ENCODE measurements around the gene LRRC3B.
"Not testable (repeated sequence)": the region's sequence is repeated elsewhere in the genome, so short reads cannot be mapped to it uniquely, and the experiment has no call there.

Gene LRRC3B, protein sequence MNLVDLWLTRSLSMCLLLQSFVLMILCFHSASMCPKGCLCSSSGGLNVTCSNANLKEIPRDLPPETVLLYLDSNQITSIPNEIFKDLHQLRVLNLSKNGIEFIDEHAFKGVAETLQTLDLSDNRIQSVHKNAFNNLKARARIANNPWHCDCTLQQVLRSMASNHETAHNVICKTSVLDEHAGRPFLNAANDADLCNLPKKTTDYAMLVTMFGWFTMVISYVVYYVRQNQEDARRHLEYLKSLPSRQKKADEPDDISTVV

DNA sequence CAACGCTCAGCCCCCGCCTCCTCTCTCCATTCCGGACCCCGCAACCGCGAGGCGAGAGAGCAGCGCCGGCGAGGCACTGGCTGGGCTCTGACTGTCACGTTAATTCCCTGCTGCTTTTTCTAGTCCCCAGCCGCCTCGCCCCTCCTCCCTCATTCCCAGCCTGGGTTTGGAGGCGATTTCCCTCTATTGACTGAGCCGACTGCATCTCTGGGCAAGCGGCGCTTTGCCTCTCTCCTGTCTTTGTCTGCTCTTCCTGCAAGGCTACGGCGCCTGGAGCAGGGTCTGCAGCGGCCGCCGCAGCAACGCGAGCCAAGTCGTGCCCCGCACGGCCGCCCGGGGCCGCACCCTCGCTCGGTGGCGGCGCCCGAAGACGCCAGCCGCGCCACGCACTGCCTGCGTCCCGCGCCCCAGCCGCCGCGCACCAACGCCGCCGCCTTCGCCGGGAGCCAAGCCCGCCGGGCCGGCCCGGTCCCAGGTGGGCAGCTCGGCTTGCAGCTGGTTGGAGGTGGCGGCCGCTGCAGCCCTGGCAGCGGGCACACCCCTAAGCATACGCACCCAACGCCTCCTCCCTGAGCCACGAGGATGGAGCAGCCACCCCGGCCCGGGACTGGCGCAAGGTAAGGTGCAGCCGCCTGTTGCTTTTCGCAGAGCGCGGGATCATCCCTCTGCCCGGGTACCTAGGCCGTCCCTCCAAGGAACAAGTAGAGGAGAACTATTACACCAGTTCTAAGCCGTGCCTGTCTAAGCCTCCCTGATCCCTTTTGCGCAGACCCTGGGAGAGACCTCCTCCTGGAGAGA, at the start of gene LRRC3B:
TSS of gene LRRC3B (plus strand) at position 152 of the 798 bp plus-strand sequence. CDS start 86,901 bp downstream, outside the sequence.
- no peak for DNase-seq (ENCODE audit: low read depth in 2 of 2)

DNA sequence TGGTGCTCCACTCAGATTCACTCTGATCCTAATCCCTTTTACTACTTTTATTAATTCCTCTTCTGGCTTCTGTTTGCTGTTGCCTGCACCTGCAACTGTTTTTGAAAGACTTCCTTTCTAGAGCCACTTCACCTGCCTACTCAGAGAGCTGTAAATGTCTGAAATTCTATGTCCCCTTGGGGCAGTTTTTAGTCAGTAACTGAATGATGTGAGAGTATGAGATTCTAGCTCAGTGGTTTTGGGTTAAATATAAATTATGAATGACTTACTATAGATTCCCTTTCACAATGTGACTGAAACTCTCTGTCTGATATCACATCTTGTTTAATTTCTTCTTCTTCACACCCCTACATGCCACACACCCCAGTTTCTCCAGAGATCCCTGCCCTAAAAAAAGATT, 47.8 kb upstream of the LRRC3B start:
- no peak for DNase-seq (ENCODE audit: low read depth in 2 of 2)

DNA sequence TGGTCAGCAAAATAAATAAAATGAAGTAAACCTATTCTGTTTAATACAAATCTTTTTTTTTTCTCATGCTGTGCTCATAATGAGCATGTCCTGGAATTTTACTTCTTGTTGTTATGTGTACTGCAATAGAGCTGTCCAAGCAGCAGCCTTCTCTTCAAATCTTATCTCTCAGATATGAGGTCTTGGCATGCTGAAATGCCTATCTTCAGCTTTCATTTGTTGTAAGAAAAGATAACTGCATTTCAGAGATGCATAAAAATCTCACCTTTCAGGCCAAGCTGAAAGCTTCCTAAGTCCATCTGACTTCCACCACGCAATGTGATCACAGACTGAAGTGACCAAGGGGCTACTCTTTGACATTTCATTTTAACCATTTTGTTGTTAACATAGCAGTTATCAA, 43.5 kb upstream of the LRRC3B start:
- no peak for DNase-seq (ENCODE audit: low read depth in 2 of 2)

DNA sequence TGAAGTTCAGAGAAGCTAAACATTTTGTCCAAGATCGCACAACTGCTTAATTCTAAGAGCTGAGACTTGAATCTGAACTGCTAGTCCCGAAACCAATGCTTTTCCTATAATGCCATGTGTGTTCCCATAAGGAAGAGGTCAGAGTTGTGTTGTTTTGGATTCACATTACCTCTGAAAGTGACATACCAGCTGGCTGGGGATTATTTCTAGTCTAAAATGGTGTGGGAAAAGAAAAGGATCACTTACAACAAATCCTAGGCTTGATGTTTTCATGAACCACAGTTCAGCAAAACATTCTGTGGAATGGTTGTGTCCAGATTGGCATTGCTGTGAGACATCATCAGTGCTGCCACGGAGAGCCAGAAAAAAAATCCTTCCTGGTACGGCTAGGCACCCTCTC, 35.0 kb upstream of the LRRC3B start:
- DNase-seq (ENCODE audit: low read depth in 2 of 2), result no peak

DNA sequence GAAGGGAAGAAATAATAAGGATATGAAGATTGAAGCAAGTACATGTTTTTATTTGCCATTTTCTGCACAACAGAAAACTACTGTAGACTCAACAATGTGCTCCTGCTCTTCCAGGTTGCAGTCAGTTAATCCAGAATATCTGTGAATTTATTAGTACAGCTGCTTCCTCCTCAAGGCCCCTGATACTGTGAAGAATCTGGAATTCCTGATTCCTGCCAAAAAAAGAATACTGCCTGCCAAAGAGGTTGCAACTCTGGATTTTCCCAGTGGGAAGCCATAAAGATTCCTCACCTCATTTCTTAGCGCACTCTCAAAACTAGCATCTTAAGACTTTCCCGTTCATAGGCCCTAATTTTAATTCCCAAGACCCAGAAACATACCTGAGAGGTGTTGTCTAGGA, 33.6 kb upstream of the LRRC3B start:
- DNase-seq (ENCODE audit: low read depth in 2 of 2), result no peak

DNA sequence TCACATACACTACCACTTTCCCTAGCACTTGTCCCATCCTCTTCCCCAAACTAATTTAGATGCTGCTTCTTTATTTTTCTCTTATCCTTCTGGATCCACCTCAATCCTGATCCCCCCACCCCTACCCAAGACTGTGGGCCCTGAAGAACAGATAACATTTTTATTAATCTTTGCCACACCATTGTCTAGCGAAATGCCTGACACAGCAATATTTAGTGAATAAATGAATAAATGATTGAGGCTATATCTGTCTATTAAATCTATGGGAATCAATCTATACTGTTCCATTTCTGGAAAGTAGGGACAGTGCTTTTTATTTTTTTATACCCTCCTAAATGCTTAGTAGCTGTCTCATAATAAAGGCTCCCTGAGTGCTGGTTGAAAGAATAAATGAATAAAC, 32.9 kb upstream of the LRRC3B start:
- DNase-seq (ENCODE audit: low read depth in 2 of 2), result no peak

DNA sequence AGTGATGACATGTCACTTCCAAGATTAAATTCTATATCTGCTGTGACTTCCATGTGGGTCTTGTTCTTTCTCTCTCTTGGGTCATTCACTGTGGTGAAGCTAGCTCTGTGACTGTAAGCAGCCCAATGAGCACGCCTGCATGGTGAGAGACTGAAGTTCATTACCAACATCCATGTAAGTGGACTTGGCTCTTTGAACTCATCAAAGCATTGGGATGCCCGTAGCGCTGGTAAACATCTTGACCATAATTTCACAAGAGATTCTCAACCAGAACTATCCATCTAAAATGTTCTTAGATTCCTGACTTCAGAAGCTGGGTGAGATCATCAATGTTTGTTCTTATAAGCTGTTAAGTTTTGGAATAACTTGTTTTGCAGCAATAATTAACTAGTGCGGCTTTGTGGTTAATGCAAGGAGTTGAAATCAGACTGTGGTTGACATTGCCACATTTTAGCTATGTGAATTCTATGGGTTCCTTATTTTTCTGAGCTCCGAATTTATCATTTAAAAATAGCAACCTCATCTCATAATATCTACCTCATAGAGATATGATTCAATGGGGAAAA, 31.6 kb upstream of the LRRC3B start:
- no peak for DNase-seq (ENCODE audit: low read depth in 2 of 2)

DNA sequence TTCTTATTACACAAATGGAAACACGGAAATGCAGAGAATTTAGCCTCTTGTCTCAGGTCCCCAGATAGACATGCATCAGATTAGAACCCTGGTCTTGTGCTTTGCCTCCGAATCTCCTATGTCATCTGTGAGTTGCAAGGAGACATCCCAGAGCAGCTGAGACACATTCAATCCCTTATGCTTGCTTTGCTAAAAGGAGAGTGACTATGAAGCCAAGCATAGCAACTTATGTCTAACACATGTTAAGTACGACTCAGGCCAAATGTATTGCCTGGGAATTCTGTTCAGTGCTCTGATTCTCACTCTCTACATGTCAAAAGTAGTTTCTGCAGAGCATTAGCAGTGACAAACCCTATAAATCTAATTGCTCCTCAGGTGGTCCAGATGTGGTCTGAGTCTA, 30.6 kb upstream of the LRRC3B start:
- no peak for DNase-seq (ENCODE audit: low read depth in 2 of 2)

DNA sequence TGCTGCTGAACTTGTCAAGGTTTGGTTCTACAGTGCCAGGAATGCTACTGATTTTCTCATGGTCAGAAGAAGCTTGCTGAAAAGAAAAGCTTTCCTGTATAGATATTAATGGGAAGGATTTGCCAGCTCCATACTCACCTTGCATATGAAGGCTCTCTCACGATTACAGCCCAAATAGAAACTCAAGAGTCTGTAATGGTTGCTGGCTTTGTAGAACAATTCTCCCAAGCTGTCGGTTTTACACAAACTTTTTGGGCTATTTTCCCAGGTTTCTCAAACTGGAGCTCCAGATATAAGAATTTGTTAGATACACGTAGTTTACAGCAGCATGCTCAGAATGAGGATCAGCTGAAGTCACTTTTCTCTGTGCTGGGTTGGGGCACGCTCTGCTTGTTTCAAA, 30.1 kb upstream of the LRRC3B start:
- DNase-seq (ENCODE audit: low read depth in 2 of 2), result no peak

DNA sequence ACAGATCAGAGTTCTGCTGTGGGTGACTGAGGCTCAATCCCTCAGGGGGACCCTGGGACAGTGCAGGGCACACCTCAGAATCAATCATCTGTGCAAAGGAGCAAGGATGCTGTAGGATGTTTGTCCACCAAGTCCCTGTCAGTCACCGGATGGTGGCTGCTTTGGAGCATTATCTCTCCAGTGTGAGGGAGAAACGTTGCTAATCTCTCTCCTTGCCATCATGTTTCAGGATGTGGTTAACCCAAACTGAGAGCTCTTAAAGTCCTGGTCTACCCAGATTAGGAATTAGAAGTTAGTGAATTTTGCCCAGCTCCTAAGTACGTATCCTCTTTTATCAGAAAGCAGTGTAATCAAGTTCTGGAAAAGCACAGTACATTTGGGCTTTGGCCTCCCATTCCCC, 26.2 kb upstream of the LRRC3B start:
- no peak for DNase-seq (ENCODE audit: low read depth in 2 of 2)

DNA sequence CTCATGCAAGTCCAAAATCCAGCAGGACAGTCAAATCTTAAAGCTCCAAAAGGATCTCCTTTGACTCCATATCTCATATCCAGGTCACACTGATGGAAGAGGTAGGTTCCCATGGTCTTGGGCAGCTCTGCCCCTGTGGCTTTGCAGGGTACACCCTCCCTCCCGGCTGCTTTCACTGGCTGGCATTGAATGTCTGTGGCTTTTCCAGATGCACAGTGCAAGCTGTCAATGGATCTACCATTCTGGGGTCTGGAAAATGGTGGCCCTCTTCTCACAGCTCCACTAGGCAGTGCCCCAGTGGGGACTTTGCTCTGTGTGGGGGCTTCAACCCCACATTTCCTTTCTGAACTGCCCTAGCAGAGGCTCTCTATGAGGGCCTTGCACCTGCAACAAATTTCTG, 19.3 kb upstream of the LRRC3B start:
- not testable (repeated sequence) for DNase-seq (ENCODE audit: low read depth in 2 of 2)

DNA sequence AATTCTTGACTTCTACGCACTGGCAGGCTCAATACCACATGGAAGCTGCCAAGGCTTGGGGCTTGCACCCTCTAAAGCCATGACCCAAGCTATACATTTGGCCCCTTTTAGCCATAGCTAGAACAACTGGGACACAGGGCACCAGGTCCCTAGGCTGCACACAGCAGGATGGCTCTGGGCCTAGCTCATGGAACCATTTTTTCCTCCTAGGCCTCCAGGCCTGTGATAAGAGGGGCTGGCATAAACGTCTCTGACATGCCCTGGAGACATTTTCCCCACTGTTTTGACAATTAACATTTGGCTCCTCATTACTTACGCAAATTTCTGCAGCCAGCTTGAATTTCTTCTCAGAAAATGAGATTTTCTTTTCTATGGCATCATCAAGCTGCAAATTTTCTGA, 18.8 kb upstream of the LRRC3B start:
- DNase-seq (ENCODE audit: low read depth in 2 of 2), result not testable (repeated sequence)

DNA sequence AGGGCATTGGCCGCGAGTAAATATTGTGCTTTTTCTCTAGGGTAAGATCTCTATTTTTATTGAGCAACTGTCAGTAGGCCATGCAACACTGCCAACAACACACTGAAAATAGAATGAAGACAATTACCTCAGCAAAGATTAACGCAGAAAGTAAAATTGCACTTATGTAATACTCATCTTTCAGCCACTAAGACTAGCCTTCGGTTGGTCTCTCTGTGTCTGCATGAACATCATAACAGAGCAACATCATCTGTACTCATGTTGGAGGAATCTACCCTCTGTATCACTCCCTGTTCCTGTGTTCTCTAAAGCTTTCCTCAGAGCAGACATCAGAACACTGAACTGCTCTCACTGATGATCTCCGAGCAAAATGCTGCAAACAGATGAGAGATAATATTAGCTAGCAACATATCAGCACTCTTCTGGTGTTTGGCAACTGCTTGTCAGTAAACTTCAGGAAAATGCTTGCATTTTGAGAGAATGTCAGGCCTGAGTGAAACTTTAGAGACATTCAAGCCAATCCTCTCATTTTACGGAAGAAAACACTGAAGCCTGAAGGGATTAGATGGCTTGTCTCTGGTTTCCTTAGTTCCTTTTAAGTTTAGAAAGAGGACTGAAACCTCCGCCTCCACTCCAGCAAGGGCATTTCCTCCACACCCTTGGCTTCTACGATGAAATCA, 8.4 kb upstream of the LRRC3B start:
- no peak for DNase-seq (ENCODE audit: low read depth in 2 of 2)

DNA sequence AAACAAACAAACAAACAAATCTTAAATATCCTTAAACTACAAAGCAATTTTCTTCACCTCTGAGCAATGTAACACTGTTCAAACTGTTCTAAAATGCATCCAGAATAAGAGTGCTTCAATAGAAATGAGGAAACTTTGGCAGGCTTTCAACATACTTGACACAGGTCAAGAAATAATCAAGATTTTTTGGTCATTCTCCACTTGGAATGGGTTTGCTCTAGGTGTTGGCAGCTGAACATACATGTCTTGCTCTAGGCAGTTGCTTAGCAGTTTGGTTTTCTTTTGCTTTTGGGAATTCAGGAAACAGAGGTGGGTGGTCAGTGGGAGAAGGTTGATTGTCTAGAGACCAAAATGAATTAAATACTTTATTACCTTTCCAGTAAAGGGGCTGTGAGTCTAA, 1.4 kb upstream of the LRRC3B start:
- no peak for DNase-seq (ENCODE audit: low read depth in 2 of 2)

DNA sequence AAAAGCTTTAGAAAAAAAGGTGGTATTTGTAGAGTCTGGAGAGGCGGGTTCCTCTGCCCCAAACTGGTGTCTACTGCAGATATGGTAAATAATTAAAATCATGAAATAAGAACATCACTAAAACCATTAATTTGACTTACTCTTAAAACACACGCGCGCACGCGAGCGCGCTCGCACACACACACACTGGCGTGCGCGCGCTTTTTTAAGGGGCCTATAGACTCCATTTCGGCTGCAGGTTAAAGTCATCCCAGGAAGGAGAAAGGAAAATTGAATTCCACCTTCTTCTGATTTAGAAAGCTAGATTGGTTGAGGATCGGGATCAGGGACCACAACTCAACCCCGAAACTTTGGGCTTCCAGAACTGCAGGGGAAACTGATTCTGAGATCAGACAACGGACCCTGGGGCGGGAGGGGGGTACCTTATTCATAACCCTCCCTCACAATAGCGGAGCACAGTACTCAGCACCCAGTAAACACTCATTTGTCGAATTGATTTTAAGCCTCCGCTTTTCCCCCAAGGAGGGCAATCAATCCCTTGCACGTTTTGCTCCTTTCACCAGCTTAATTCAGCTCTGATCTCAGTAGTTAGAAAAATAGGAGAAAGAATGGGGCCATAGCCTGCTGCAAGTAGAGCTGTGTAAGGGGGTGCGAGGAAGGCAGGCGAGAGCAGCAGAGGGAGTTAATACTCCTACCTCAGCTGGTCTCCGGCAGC, 509 bp upstream of the LRRC3B start:
- no peak for DNase-seq (ENCODE audit: low read depth in 2 of 2)

DNA sequence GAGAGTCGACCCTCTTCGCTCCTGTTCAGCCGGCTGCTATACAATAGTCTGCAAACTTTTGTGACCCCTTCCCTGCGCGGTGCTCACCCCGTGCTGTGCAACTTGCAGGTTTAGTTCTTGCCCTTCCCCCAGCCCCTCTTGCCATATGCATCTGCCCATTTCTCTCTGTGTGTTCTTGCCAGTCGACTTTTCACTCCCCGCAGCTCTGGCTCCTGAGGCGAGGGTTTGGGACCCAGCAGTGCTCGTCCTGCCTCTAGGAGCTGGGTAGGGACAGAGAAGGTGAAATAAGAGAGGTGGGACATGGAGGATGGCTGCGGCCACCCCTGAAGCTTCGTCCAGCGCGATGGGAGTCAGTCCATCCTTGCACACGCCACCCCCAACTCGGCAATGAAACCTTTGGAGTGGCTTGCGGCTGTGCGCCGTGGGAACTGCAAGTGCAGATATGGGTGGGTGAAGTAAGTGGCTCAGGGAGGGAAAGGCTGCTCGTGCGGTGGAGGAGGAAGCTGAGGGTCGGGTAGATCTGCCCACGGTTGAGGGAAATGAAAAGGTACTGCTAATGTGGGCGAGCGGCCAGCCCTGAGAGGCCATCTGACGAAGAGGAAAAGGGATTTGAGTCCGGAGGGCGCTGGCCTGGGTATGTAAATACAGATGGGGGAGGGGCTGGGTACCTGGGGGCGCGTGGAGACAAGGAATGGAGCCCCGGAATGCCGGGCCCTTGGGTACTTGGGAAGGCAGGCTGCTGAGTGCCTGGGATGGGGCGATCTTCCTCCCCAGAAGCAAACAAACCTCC, 1.0 kb downstream of the LRRC3B start:
- DNase-seq (ENCODE audit: low read depth in 2 of 2), result no peak

DNA sequence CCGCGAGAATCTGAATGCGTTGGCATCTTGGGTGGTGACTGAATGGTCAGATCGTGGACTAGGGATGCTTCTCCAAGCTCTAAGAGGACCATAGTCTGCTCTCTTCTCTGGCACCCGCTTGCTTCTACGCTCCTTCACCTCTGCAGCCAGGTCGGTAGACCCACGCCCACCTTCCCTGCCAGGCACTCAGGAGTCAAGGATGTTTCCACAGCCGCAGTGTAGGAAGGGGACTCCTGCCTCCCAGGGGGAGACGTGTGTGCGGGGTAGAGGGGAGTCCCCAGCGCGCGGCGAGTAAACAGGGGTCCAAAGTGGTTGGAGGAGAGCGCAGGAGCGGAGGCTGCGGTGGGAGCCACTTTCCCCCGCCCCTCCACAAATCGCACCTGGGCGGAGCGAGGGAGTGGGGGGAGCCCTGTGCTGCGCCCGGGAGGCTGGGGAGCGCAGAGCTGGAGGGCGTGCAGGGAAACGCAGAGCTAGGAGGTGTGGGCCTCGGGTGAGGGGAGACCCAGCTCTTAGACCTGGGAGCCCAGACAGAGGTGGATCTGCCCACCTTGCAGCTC, 1.7 kb downstream of the LRRC3B start:
- no peak for DNase-seq (ENCODE audit: low read depth in 2 of 2)

DNA sequence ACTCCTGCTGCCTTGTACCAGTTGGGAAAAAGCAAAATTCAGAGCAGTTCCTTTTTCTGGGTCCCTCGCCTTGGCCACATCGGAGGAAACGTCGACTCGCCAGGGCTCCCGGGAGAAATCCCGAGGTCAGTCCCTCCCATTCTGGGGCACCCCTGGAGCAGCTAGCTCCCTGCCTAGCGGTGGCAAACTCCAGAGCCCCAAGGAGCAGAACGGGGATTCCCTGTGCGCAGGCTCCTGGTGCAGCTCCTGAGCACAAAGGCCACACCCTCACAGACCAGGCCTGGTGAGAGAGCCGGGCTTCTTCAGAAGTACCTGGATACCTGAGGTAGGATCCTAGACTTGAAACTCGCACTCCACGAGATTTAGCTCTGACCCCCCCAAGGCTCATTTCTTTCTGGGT, 2.6 kb downstream of the LRRC3B start:
- DNase-seq (ENCODE audit: low read depth in 2 of 2), result no peak

DNA sequence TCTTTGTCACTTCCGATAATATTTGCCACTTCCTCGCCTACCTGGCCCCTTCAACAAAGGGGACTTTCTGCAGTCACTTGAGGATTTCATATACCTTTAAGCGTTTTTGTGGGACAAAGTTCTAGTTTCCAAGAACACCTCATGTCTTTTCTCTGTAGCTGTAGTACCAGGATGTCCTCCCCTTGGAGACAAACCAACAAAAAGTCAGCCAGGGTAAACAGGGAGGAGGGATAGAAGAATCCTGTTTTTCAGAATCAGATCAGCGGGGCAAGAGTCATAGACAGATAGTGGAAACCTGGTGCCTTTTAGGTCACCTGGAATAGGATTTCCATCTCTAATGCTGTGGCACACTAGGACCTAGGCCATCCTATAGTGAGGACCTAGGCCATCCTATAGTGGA, 4.5 kb downstream of the LRRC3B start:
- no peak for DNase-seq (ENCODE audit: low read depth in 2 of 2)

DNA sequence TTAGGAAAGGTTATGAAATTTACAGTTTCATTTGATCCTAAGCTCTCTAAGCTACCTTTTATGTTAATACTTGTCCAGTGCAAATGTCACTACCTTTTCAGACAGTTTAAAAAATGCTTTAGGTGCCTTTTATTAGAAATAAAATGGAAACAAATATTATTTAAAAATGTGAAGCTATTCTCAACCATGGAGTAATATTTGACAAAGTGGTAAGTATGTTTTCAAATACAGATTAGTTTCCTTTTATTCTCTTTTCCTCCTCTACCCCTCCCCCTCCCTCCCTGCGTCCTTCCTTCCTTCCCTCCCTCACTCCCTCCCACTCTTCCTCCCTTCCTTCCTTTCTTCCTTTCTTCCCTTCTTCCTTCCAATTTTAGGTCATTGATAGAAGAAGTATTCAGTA, 6.3 kb downstream of the LRRC3B start:
- no peak for DNase-seq (ENCODE audit: low read depth in 2 of 2)

All from stimulated activated CD4-positive, alpha-beta T cell treated with anti-CD3 and anti-CD28 coated beads, Interleukin-1b, Interleukin-23, amount 100 ng/mL, for 4 hours (primary cell).